SK-N-SH treated with all-trans-retinoic acid at 6 μM for 48 hours (cell line): ENCODE data around the gene RPAP3.

Source experiments
- ATAC-seq: fragments of 200-7000 bp; cut with Tn5 transposase; 3 replicates; pipeline ENCODE4 v1.9.1; 2020; ENCODE audit warnings: mild to moderate bottlenecking, moderate library complexity
- ARNTL ChIP-seq: fragments of 450-650 bp; formaldehyde crosslinking; IDR thresholded peaks from 2 replicates; pipeline ENCODE4 v1.5.0; 2020; ENCODE audit warnings: low read depth, mild to moderate bottlenecking, moderate library complexity, borderline replicate concordance
- BACH2 ChIP-seq: fragments of 250-450 bp; sonication (Bioruptor Pico); IDR thresholded peaks from 2 replicates; pipeline ENCODE4 v1.9.0; 2021; ENCODE audit warnings: mild to moderate bottlenecking, borderline replicate concordance
- GLIS3 ChIP-seq: fragments of 250-450 bp; sonication (Bioruptor Pico); IDR thresholded peaks from 2 replicates; pipeline ENCODE4 v1.5.0; 2020; ENCODE audit warnings: mild to moderate bottlenecking, moderate library complexity
- ISL1 ChIP-seq: fragments of 250-450 bp; sonication (Bioruptor Pico); IDR thresholded peaks from 2 replicates; pipeline ENCODE4 v2.1.2; 2022; ENCODE audit warnings: mild to moderate bottlenecking, moderate library complexity
- PPARA ChIP-seq: fragments of 250-450 bp; sonication (Bioruptor Pico); IDR thresholded peaks from 2 replicates; pipeline ENCODE4 v1.5.0; 2020; ENCODE audit warnings: mild to moderate bottlenecking, borderline replicate concordance
- RARB ChIP-seq: fragments of 250-450 bp; sonication (Bioruptor Pico); IDR thresholded peaks from 2 replicates; pipeline ENCODE4 v1.8.0; 2021; ENCODE audit warnings: mild to moderate bottlenecking, moderate library complexity
- SNAI2 ChIP-seq: fragments of 250-450 bp; sonication (Bioruptor Pico); IDR thresholded peaks from 2 replicates; pipeline ENCODE4 v1.5.0; 2020; ENCODE audit warnings: mild to moderate bottlenecking, moderate library complexity
- TCF4 ChIP-seq: fragments of 250-450 bp; sonication (Bioruptor Pico); IDR thresholded peaks from 2 replicates; pipeline ENCODE4 v1.8.0; 2021; ENCODE audit warnings: mild to moderate bottlenecking, moderate library complexity, borderline replicate concordance
- TOX ChIP-seq: fragments of 250-450 bp; sonication (Bioruptor Pico); IDR thresholded peaks from 2 replicates; pipeline ENCODE4 v1.8.0; 2021; ENCODE audit warnings: mild to moderate bottlenecking, moderate library complexity, borderline replicate concordance
- ZC3H10 ChIP-seq: fragments of 250-450 bp; sonication (Bioruptor Pico); IDR thresholded peaks from 2 replicates; pipeline ENCODE4 v1.5.1; 2021; ENCODE audit warnings: mild to moderate bottlenecking, moderate library complexity
- ZFP3 ChIP-seq: fragments of 250-450 bp; sonication (Bioruptor Pico); IDR thresholded peaks from 2 replicates; pipeline ENCODE4 v1.5.0; 2020; ENCODE audit warnings: mild to moderate bottlenecking, moderate library complexity
- ZFP30 ChIP-seq: fragments of 450-650 bp; formaldehyde crosslinking; IDR thresholded peaks from 2 replicates; pipeline ENCODE4 v1.5.0; 2022; ENCODE audit warnings: mild to moderate bottlenecking, moderate library complexity
- ZNF565 ChIP-seq: fragments of 450-650 bp; formaldehyde crosslinking; conservative IDR thresholded peaks from 2 replicates; pipeline ENCODE4 v1.5.0; 2020; ENCODE audit warnings: low read depth, mild to moderate bottlenecking, moderate library complexity
- ZNF70 ChIP-seq: fragments of 450-650 bp; formaldehyde crosslinking; IDR thresholded peaks from 2 replicates; pipeline ENCODE4 v1.5.0; 2020; ENCODE audit warnings: mild to moderate bottlenecking, moderate library complexity
- ZNF8 ChIP-seq: fragments of 450-650 bp; formaldehyde crosslinking; IDR thresholded peaks from 2 replicates; pipeline ENCODE4 v1.5.0; 2020; ENCODE audit warnings: mild to moderate bottlenecking, moderate library complexity
- TF ChIP-seq, protein P1 (sequence below): fragments of 250-450 bp; sonication (Bioruptor Pico); IDR thresholded peaks from 2 replicates; pipeline ENCODE4 v1.8.0; 2020; ENCODE audit warnings: mild to moderate bottlenecking, moderate library complexity, borderline replicate concordance
- TF ChIP-seq, protein P2 (sequence below): fragments of 250-450 bp; sonication (Bioruptor Pico); IDR thresholded peaks from 2 replicates; pipeline ENCODE4 v1.5.1; 2020; ENCODE audit warnings: low read depth, mild to moderate bottlenecking, moderate library complexity
- TF ChIP-seq, protein P3 (sequence below): fragments of 250-450 bp; sonication (Bioruptor Pico); IDR thresholded peaks from 2 replicates; pipeline ENCODE4 v1.5.0; 2020; ENCODE audit warnings: mild to moderate bottlenecking, moderate library complexity
- TF ChIP-seq, protein P4 (sequence below): fragments of 250-450 bp; sonication (Bioruptor Pico); IDR thresholded peaks from 2 replicates; pipeline ENCODE4 v1.8.0; 2021; ENCODE audit warnings: low read depth, mild to moderate bottlenecking, moderate library complexity, borderline replicate concordance

RPAP3 gene

DNA sequence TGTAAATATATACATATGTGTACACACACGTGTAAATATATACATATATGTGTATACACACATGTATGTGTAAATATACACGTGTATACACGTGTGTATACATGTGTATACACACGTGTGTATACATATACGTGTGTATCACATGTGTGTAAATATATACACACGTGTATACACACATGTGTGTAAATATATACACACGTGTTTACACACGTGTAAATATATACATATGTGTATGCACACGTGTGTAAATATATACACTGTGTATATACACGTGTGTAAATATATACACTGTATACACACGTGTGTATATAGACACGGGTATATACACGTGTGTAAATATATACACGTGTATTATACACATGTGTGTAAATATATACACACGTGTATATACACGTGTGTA is 71.7 kb downstream of the RPAP3 start:
- no peak for ATAC-seq
- TF ChIP-seq ARNTL (CRISPR knock-in tag) (no peak), ZFP30 (no peak), PPARA (CRISPR knock-in tag) (no peak), SNAI2 (CRISPR knock-in tag) (no peak), ZC3H10 (CRISPR knock-in tag) (no peak), ZNF565 (CRISPR knock-in tag) (no peak), TOX (no peak), GLIS3 (CRISPR knock-in tag) (no peak), ZFP3 (CRISPR knock-in tag) (no peak), TCF4 (no peak), BACH2 (CRISPR knock-in tag) (no peak), ZNF70 (no peak), ZNF8 (CRISPR knock-in tag) (no peak), RARB (CRISPR knock-in tag) (no peak)
- TF ChIP-seq, protein P1, sequence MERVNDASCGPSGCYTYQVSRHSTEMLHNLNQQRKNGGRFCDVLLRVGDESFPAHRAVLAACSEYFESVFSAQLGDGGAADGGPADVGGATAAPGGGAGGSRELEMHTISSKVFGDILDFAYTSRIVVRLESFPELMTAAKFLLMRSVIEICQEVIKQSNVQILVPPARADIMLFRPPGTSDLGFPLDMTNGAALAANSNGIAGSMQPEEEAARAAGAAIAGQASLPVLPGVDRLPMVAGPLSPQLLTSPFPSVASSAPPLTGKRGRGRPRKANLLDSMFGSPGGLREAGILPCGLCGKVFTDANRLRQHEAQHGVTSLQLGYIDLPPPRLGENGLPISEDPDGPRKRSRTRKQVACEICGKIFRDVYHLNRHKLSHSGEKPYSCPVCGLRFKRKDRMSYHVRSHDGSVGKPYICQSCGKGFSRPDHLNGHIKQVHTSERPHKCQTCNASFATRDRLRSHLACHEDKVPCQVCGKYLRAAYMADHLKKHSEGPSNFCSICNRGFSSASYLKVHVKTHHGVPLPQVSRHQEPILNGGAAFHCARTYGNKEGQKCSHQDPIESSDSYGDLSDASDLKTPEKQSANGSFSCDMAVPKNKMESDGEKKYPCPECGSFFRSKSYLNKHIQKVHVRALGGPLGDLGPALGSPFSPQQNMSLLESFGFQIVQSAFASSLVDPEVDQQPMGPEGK (CRISPR knock-in tag) = no peak
- TF ChIP-seq, protein P2, sequence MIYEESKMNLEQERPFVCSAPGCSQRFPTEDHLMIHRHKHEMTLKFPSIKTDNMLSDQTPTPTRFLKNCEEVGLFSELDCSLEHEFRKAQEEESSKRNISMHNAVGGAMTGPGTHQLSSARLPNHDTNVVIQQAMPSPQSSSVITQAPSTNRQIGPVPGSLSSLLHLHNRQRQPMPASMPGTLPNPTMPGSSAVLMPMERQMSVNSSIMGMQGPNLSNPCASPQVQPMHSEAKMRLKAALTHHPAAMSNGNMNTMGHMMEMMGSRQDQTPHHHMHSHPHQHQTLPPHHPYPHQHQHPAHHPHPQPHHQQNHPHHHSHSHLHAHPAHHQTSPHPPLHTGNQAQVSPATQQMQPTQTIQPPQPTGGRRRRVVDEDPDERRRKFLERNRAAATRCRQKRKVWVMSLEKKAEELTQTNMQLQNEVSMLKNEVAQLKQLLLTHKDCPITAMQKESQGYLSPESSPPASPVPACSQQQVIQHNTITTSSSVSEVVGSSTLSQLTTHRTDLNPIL (CRISPR knock-in tag) = no peak
- TF ChIP-seq, protein P3, sequence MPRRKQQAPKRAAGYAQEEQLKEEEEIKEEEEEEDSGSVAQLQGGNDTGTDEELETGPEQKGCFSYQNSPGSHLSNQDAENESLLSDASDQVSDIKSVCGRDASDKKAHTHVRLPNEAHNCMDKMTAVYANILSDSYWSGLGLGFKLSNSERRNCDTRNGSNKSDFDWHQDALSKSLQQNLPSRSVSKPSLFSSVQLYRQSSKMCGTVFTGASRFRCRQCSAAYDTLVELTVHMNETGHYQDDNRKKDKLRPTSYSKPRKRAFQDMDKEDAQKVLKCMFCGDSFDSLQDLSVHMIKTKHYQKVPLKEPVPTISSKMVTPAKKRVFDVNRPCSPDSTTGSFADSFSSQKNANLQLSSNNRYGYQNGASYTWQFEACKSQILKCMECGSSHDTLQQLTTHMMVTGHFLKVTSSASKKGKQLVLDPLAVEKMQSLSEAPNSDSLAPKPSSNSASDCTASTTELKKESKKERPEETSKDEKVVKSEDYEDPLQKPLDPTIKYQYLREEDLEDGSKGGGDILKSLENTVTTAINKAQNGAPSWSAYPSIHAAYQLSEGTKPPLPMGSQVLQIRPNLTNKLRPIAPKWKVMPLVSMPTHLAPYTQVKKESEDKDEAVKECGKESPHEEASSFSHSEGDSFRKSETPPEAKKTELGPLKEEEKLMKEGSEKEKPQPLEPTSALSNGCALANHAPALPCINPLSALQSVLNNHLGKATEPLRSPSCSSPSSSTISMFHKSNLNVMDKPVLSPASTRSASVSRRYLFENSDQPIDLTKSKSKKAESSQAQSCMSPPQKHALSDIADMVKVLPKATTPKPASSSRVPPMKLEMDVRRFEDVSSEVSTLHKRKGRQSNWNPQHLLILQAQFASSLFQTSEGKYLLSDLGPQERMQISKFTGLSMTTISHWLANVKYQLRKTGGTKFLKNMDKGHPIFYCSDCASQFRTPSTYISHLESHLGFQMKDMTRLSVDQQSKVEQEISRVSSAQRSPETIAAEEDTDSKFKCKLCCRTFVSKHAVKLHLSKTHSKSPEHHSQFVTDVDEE (CRISPR knock-in tag) = no peak
- TF ChIP-seq, all 23 proteins: peak for 0

DNA sequence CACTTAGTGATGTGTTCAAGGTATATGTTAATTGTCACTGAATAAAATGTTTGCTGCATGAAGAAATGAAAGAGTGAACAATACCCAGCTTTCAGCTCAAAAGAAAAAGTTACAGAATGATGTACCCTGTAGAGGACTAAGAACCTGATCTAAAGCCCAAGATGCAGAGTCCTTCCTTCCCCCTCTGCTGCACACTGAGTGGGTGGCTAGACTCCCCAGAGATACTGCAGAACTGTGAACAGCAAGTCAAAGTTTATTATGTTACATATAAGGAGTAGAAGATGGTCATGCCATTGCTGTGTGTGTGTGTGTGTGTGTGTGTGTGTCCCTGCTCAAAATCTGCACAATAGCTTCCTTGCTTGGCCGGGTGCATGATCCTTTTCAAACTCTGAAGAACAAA is 83.9 kb downstream of the RPAP3 start:
- no peak for ATAC-seq
- TF ChIP-seq ZC3H10 (CRISPR knock-in tag) (no peak), ZNF565 (CRISPR knock-in tag) (no peak), TOX (no peak), ZFP3 (CRISPR knock-in tag) (no peak), SNAI2 (CRISPR knock-in tag) (no peak), ISL1 (CRISPR knock-in tag) (no peak), ZNF8 (CRISPR knock-in tag) (no peak), ZFP30 (no peak), ZNF70 (no peak), RARB (CRISPR knock-in tag) (no peak), GLIS3 (CRISPR knock-in tag) (no peak), TCF4 (no peak), BACH2 (CRISPR knock-in tag) (no peak)
- TF ChIP-seq, protein P3 (CRISPR knock-in tag) = no peak
- TF ChIP-seq, protein P1 (CRISPR knock-in tag) = no peak
- TF ChIP-seq, protein P2 (CRISPR knock-in tag) = no peak
- TF ChIP-seq, protein P4, sequence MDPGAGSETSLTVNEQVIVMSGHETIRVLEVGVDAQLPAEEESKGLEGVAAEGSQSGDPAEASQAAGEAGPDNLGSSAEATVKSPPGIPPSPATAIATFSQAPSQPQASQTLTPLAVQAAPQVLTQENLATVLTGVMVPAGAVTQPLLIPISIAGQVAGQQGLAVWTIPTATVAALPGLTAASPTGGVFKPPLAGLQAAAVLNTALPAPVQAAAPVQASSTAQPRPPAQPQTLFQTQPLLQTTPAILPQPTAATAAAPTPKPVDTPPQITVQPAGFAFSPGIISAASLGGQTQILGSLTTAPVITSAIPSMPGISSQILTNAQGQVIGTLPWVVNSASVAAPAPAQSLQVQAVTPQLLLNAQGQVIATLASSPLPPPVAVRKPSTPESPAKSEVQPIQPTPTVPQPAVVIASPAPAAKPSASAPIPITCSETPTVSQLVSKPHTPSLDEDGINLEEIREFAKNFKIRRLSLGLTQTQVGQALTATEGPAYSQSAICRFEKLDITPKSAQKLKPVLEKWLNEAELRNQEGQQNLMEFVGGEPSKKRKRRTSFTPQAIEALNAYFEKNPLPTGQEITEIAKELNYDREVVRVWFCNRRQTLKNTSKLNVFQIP (CRISPR knock-in tag) = no peak
